ENCODE data around the gene VWA1. TPM values are rescaled to one million over a fixed set of nuclear protein-coding genes. Genes with fewer than 3 reads are reported as not detected.

Gene VWA1
- total and polyA plus RNA-seq, 2 of the 4 experiments (the other 2 are of a cell fraction): 1.1 to 6.1 TPM

GRCh38 chr1:1451696-1452364 lies 16.3 kb downstream of the VWA1 start:
- no peak overlapping the region for H2AK5ac ChIP-seq (ENCODE audit: low read depth, low read length)
- no peak overlapping the region for H3K9ac ChIP-seq (ENCODE audit: low read depth, low read length)
- H3K27me3 ChIP-seq (ENCODE audit: control insufficient read depth, insufficient read depth, low read length): peaks cover 8% of the 10 kb centered on the region
- H2BK15ac ChIP-seq (ENCODE audit: low read depth, low read length): no peak overlapping the region
- no peak overlapping the region for H2BK5ac ChIP-seq (ENCODE audit: low read depth, low read length, poor library complexity, severe bottlenecking)
- no peak overlapping the region for H4K8ac ChIP-seq (ENCODE audit: low read depth in 2 of 2, low read length in 2 of 2)
- H3K4me3 ChIP-seq (ENCODE audit: insufficient read depth, low read depth, low read length): no peak overlapping the region
- BruUV-seq (replicated peaks): no TSS peak
- dilution Hi-C loops (cut with HindIII; ENCODE audit: low sequenced_read_pairs, unreplicated experiment): no loop called here
- no peaks in the 10 kb centered on the region for H3K36me3 ChIP-seq (ENCODE audit: control insufficient read depth, insufficient read depth, low read length)
- DNase-seq: no peak
- no peak overlapping the region for H3K27ac ChIP-seq (ENCODE audit: insufficient read depth, low read length)
- TF ChIP-seq POLR2A (IDR thresholded peaks at IDR 0.05; ENCODE audit: low read depth, low read length) (no peak), USF2 (IDR thresholded peaks at IDR 0.05; ENCODE audit: low read depth, low read length) (no peak), CTCF (conservative IDR thresholded peaks at IDR 0.05; ENCODE audit: low read depth, low read length) (no peak), RFX5 (IDR thresholded peaks at IDR 0.05; ENCODE audit: low read depth, low read length) (no peak), CEBPB (IDR thresholded peaks at IDR 0.05; ENCODE audit: low read depth, low read length) (no peak), ELK1 (IDR thresholded peaks at IDR 0.05; ENCODE audit: borderline replicate concordance, low read depth, low read length) (no peak), FOS (IDR thresholded peaks at IDR 0.05; ENCODE audit: low read depth, low read length) (no peak), NFE2L2 (IDR thresholded peaks at IDR 0.05; ENCODE audit: low read depth, low read length) (no peak), RAD21 (IDR thresholded peaks at IDR 0.05; ENCODE audit: low read length) (no peak), CHD1 (IDR thresholded peaks at IDR 0.05; ENCODE audit: low read depth, low read length) (no peak), MAZ (IDR thresholded peaks at IDR 0.05; ENCODE audit: borderline replicate concordance, low read depth, low read length) (no peak), MXI1 (IDR thresholded peaks at IDR 0.05; ENCODE audit: borderline replicate concordance, low read depth, low read length) (no peak), RCOR1 (IDR thresholded peaks at IDR 0.05; ENCODE audit: insufficient replicate concordance, low read length) (no peak), SMC3 (IDR thresholded peaks at IDR 0.05; ENCODE audit: low read depth, low read length) (no peak), BHLHE40 (IDR thresholded peaks at IDR 0.05; ENCODE audit: low read depth, low read length) (no peak), MAFK (IDR thresholded peaks at IDR 0.05; ENCODE audit: low read depth, low read length) (no peak)
- H3K4me2 ChIP-seq (ENCODE audit: low read depth, low read length): no peak overlapping the region
- no peak overlapping the region for H4K5ac ChIP-seq (ENCODE audit: low read depth, low read length)
- in situ Hi-C loops (cut with MboI; ENCODE audit: low sequenced_read_pairs): no loop called here
- H3K9me3 ChIP-seq (ENCODE audit: control insufficient read depth, insufficient read depth, low read length): no peaks in the 10 kb centered on the region
- H4K20me1 ChIP-seq (ENCODE audit: insufficient read depth, low read length): no peaks in the 10 kb centered on the region
- no peak overlapping the region for H3K18ac ChIP-seq (ENCODE audit: low read depth, low read length)
- ChIA-PET POLR2A (ENCODE audit: unreplicated experiment) (no interaction called here), CTCF (no interaction called here)
- H2BK20ac ChIP-seq (ENCODE audit: low read depth, low read length): no peak overlapping the region
- H4K91ac ChIP-seq (ENCODE audit: insufficient read depth, low read depth, low read length): no peak overlapping the region
- H2AK9ac ChIP-seq (replicated peaks; ENCODE audit: low read depth, low read length, poor library complexity): no peak overlapping the region
- no peaks in the 10 kb centered on the region for H3K79me1 ChIP-seq (ENCODE audit: low read depth in 1 of 2, low read length in 2 of 2)
- ATAC-seq (ENCODE audit: low read depth): no peak
- no peak overlapping the region for H2BK120ac ChIP-seq (ENCODE audit: low read depth, low read length)
- no peak overlapping the region for H3K4ac ChIP-seq (ENCODE audit: low read depth, low read length)
- no peak overlapping the region for H3K56ac ChIP-seq (ENCODE audit: extremely low read depth, insufficient read depth, low read length)
- H3K4me1 ChIP-seq (ENCODE audit: control insufficient read depth, insufficient read depth, low read length): no peaks in the 10 kb centered on the region
- no peak overlapping the region for H3K14ac ChIP-seq (replicated peaks; ENCODE audit: low read depth, low read length)
- 89% methylated on average over 7 of the region's 26 CpGs; no CpG with 5 or more reads in 1 of the 2 experiments for WGBS, 2 experiments (ENCODE audit: extremely low coverage in 2 of 2, insufficient read length in 1 of 2)
- H3K9me1 ChIP-seq (ENCODE audit: insufficient read depth, low read length): no peaks in the 10 kb centered on the region
- H2AFZ ChIP-seq (replicated peaks; ENCODE audit: low read length, poor library complexity): no peak overlapping the region
- intact Hi-C loops (cut with micrococcal nuclease): no loop called here
- no peak overlapping the region for H3K23ac ChIP-seq (ENCODE audit: low read depth, low read length)

Measured in IMR-90 (cell line).